DND-41 (cell line): Measurements from ENCODE around the gene UST.

Experiments used
- EZH2 ChIP-seq: IDR thresholded peaks from 3 replicates; pipeline ENCODE4 v1.6.1; 2012; ENCODE audit warnings: borderline replicate concordance, low read depth, mild to moderate bottlenecking, moderate library complexity, low read length, inconsistent platforms; ENCODE audit not compliant: severe bottlenecking
- TF ChIP-seq, protein P1 (sequence below): IDR thresholded peaks from 2 replicates; pipeline ENCODE4 v1.5.1; 2012; ENCODE audit warnings: borderline replicate concordance, low read length, moderate library complexity, mild to moderate bottlenecking; ENCODE audit not compliant: poor library complexity, severe bottlenecking; ENCODE audit errors: extremely low read depth

DNA sequence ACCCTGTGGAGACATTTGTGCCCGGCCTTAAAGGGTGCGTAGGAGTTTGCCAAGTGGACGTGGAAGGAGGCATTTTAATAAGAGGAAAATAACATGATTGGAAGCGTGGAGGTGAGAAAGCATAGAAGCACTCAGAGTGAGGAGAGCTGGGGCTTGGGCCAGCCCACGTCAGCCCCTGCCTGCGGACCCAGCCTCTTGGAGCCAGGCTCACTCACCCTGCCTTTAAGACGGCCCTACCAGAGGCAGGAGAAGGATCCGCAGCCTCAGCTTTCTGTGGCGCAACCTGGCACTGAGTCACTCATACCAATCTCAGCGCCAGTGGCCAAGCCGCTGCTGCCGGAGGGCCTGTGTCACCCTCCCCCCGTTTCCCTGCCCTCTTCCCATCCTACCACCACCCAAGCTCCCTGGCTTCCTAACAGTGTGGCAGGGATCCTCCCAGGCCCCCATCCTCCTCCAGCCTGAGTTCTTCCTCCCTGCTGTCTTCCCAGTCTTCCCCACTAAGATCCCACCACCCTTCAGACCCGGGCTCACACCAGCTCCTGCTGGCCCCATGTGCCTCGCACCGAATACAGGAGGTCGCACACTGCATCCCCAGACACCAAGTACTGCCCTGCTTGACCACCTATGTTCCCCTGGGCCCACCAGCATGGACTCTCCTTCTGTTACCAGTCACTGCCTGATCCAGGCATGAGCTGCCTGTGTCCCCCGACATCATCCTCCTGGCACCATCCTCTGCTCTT lies 285.2 kb downstream of the UST start:
- TF ChIP-seq, protein P1, sequence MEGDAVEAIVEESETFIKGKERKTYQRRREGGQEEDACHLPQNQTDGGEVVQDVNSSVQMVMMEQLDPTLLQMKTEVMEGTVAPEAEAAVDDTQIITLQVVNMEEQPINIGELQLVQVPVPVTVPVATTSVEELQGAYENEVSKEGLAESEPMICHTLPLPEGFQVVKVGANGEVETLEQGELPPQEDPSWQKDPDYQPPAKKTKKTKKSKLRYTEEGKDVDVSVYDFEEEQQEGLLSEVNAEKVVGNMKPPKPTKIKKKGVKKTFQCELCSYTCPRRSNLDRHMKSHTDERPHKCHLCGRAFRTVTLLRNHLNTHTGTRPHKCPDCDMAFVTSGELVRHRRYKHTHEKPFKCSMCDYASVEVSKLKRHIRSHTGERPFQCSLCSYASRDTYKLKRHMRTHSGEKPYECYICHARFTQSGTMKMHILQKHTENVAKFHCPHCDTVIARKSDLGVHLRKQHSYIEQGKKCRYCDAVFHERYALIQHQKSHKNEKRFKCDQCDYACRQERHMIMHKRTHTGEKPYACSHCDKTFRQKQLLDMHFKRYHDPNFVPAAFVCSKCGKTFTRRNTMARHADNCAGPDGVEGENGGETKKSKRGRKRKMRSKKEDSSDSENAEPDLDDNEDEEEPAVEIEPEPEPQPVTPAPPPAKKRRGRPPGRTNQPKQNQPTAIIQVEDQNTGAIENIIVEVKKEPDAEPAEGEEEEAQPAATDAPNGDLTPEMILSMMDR: no peak
- TF ChIP-seq EZH2: no peak
